Measurements from ENCODE around the gene OR2F1.
"Not testable (repeated sequence)": the region's sequence is repeated elsewhere in the genome, so short reads cannot be mapped to it uniquely, and the experiment has no call there.

The OR2F1 gene

DNA sequence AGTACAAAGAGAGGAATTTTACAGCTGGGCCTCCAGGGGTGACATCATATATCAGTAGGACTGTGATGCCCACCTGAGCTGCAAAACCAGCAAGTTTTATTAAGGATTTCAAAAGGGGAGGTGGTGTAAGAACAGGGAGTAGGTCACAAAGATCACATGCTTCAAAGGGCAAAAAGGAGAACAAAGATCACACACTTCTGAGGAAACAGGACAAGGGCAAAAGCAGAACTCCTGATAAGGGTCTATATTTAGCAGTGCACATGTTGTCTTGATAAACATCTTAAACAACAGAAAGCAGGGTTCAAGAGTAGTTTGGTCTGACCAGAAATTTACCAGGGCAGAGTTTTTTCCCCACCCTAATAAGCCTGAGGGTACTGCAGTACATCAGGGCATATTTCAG is 55.4 kb downstream of the OR2F1 start:
- not testable (repeated sequence) for DNase-seq

DNA sequence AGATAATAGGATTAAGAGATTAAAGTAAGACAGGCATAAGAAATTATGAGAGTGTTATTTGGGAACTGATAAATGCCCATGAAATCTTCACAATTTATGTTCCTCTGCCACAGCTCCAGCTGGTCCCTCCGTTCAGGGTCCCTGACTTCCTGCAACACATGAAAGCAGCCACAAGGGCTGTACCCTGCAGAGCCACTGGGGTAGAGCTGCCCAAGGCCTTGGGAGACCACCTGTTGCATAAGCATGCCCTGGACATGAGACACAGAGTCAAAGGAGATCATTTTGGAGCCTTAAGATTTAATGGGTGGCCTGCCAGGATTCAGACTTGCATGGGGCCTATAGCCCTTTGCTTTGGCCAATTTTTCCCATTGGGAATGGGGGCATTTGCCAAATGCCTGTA is 56.2 kb downstream of the OR2F1 start:
- DNase-seq: not testable (repeated sequence)

GRCh38 chr7:144011458-144012230 is 57.0 kb downstream of the OR2F1 start:
- DNase-seq: no peak

Measured in NCI-H69 (cell line).